Raji (cell line): Measurements from ENCODE around the gene B9D2.

Source experiments
- POLR2A ChIP-seq: IDR thresholded peaks from 2 replicates; pipeline ENCODE4 v1.6.1; 2011; ENCODE audit warnings: low read depth, low read length, control low read depth; ENCODE audit not compliant: insufficient read depth

Gene B9D2

GRCh38 chr19:41351339-41352245 is 12.4 kb downstream of the B9D2 start:
- TF ChIP-seq POLR2A, result peak; percentile 59

GRCh38 chr19:41350735-41351338 is 13.1 kb downstream of the B9D2 start:
- TF ChIP-seq POLR2A, result no peak

GRCh38 chr19:41344162-41344561 is 19.8 kb downstream of the B9D2 start:
- TF ChIP-seq POLR2A, result no peak

DNA sequence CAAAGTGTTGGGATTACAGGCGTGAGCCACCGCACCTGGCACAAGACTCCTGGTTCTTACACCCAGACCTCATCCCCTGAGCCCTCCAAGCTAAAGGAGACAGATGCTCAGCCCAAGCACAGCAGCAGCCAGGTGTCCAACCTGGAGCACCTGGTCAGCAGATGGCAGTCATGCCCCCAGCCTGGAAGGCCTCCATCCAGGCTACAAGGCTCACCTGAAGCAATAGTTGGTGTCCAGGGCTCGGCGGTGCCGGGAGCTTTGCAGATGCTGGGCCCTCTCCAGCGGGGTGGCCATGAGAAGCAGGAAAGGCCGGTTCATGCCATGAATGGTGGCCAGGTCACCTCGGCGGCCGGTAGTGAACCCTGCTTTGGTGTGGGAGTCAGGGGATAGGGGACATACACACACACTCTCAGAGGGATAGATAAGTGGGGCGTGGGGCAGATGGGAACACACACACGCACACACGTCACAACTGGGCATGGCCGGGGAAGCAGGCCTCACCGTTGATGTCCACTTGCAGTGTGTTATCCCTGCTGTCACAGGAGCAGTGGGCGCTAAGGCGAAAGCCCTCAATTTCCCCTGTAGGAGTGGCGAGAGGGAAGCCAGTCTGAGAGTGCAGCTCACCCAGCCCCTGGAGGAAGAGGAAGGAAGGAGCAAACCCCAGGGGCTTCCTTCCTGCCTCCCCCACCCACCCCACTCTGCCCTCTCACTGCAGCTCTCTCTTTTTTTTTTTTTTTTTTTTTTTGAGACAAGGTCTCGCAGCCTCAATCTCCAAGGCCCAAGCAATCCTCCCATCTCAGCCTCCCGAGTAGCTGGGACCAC is 22.1 kb downstream of the B9D2 start:
- TF ChIP-seq POLR2A, result no peak

DNA sequence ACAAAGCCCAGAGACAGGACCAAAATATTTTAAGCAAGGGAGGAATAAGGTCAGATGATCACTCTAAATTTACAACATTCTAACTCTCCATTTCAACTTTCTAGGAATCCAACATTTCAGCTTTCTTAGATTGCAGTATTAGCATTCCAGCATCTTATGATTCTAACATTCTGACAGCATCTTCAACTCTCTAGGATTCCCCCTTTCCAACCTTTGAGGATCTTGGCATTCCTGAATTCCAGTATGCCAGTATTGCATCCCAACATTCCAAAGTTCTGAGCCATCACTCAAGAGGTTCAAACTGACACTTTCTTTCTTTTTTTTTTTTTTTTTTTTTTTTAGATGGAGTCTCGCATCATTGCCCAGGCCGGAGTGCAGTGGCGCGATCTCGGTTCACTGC is 24.0 kb downstream of the B9D2 start:
- no peak for TF ChIP-seq POLR2A

- no peak for TF ChIP-seq POLR2A
Measured at GRCh38 chr19:41335467-41335866, 28.5 kb downstream of the B9D2 start.

DNA sequence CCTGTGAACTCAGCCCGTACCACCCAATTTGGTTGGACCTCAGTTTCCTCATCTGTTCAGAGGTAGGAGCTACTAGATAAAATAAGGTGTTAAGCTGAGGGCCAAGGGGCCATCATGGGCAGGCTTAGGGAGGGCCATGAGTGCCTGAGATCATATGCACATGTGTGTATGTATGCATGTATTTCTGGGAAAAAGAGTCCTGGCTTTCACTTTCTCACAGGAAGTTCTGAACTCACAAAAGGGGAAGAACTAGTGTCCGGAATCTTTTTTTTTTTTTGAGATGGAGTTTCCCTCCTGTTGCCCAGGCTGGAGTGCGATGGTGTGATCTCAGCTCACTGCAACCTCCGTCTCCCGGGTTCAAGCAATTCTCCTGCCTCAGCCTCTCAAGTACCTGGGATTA is 29.2 kb downstream of the B9D2 start:
- TF ChIP-seq POLR2A, result no peak

DNA sequence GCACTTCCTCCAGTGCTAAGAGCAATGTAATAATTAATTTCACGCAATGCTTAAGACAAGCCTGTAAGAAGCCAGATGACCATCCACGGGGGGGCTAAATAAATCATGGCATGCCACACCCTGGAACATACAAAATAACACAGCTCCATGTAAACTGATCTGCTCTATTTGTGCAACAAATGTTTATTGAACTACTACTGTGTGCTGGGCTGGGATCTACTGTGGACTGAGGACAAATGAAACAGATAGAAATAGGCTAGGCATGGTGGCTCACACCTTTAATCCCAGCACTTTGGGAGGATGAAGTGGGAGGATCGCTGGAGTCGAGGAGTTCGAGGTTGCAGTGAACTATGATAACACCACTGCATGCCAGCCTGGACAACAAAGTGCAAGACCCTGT is 31.5 kb downstream of the B9D2 start:
- no peak for TF ChIP-seq POLR2A

GRCh38 chr19:41332000-41332399 is 31.9 kb downstream of the B9D2 start:
- no peak for TF ChIP-seq POLR2A

DNA sequence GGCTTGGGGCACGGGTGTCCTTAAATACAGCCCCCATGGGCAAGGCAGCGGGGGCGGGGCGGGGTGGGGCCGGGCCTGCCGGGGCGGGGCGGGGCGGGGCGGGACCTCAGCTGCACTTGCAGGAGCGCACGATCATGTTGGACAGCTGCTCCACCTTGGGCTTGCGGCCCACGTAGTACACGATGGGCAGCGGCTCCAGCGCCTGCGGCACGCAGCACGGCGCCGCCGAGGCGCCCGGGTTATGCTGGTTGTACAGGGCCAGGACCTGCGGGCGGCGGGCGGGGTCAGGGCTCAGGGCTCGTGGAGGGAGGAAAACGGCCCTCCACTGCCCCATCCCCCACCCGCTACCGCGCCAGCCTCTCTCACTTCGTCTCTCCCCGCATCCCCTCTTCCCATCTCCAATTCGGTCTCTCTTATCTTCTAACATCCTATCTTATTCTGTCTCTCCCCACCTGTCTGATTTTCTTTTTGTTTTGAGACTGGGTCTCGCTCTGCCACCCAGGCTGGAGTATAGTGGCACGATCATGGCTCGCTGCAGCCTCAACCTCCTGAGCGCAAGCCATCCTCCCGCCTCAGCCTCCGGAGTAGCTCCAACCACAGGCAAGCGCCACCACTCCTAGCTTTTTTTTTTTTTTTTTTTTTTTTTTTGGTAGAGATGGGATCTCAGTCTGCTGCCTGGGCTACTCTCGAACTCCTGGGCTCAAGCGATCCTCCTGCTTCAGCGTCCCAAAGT is 32.8 kb downstream of the B9D2 start:
- TF ChIP-seq POLR2A, result no peak

GRCh38 chr19:41330481-41330880 is 33.5 kb downstream of the B9D2 start:
- no peak for TF ChIP-seq POLR2A

GRCh38 chr19:41328842-41329225 is 35.1 kb downstream of the B9D2 start:
- no peak for TF ChIP-seq POLR2A

GRCh38 chr19:41328157-41328841 is 35.6 kb downstream of the B9D2 start:
- TF ChIP-seq POLR2A, result no peak

GRCh38 chr19:41327576-41328156 is 36.3 kb downstream of the B9D2 start:
- TF ChIP-seq POLR2A, result peak; percentile 52; the same call in 1 of the 2 replicates

DNA sequence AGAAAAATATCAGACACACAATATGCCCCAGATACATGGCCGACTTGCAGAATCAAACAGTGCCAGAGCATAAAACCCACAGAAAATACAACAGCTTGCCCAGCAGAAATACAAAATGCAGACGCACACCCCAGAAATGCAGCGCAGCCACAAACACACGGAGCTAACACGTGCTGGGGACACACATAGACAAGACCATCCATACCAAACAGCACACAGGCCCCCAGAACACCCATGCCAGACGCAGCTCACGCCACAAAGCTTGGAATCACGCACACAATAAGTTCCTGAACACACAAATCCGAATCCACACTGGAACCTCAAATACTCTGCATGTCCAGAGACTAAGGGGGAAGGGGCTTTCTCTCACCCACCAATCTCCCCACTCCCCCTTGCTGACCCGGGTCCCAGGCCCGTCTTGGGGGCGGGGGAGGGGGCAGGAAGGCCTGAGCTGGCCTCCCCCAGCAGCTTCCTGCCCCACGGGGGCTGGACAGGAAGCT is 36.8 kb downstream of the B9D2 start:
- no peak for TF ChIP-seq POLR2A
